Cerebellar cortex (tissue), 1 donor: Measurements from ENCODE around the gene PCDHA10.
"Not testable (repeated sequence)": the region's sequence is repeated elsewhere in the genome, so short reads cannot be mapped to it uniquely, and the experiment has no call there.

Source experiments
- DNase-seq: peaks from one replicate; pipeline ENCODE4 v3.0.0-alpha.2; 2015; ENCODE audit warnings: low spot score

The PCDHA10 gene

DNA sequence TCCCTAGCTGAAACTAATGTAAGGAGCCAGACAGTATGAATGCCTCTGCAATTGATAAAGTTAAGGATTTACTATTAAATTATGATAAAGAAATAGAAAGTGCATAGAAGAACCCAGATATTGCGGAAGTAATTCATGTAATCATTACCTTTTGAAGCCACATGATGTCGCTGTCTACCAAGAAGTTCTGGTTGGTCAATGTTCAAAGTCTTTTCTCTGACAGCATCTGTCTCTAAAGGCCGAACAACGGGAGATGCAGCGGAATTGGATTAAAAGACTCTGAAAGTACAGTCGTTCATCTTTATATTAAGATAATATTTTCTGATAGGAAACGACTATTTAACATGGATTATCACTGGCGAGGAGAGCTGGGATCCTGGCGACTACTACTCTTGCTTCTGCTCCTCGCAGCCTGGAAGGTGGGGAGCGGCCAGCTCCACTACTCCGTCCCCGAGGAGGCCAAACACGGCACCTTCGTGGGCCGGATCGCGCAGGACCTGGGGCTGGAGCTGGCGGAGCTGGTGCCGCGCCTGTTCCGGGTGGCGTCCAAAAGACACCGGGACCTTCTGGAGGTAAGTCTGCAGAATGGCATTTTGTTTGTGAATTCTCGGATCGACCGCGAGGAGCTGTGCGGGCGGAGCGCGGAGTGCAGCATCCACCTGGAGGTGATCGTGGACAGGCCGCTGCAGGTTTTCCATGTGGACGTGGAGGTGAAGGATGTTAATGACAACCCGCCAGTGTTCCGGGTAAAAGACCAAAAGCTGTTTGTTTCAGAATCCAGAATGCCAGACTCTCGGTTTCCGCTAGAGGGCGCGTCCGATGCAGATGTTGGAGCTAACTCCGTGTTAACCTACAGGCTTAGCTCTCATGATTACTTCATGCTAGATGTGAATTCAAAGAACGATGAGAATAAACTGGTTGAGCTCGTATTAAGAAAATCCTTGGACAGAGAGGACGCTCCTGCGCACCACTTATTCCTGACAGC, 14.4 kb upstream of the PCDHA10 start, which contains the start of gene PCDHA8:
TSS of gene PCDHA8 (plus strand) at position 210 of the 985 bp plus-strand sequence. CDS start at position 345, 135 bp downstream.
- peak; percentile 66 for DNase-seq

DNA sequence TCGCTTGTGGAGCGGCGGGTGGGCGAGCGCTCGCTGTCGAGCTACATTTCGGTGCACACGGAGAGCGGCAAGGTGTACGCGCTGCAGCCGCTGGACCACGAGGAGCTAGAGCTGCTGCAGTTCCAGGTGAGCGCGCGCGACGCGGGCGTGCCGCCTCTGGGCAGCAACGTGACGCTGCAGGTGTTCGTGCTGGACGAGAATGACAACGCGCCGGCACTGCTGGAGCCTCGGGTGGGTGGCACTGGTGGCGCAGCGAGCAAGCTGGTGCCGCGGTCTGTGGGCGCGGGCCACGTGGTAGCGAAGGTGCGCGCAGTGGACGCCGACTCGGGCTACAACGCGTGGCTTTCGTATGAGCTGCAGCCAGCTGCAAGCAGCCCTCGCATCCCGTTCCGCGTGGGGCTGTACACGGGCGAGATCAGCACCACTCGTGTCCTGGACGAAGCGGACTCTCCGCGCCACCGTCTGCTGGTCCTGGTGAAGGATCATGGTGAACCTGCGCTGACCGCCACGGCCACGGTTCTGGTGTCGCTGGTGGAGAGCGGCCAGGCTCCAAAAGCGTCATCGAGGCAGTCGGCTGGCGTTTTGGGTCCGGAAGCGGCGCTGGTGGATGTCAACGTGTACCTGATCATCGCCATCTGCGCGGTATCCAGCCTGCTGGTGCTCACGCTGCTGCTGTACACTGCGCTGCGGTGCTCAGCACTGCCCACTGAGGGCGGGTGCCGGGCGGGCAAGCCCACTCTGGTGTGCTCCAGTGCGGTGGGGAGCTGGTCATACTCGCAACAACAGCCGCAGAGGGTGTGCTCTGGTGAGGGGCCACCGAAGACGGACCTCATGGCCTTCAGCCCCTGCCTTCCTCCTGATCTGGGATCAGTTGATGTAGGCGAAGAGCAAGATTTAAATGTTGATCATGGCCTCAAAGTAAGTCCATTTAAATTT, 12.6 kb upstream of the PCDHA10 start:
- no peak for DNase-seq

DNA sequence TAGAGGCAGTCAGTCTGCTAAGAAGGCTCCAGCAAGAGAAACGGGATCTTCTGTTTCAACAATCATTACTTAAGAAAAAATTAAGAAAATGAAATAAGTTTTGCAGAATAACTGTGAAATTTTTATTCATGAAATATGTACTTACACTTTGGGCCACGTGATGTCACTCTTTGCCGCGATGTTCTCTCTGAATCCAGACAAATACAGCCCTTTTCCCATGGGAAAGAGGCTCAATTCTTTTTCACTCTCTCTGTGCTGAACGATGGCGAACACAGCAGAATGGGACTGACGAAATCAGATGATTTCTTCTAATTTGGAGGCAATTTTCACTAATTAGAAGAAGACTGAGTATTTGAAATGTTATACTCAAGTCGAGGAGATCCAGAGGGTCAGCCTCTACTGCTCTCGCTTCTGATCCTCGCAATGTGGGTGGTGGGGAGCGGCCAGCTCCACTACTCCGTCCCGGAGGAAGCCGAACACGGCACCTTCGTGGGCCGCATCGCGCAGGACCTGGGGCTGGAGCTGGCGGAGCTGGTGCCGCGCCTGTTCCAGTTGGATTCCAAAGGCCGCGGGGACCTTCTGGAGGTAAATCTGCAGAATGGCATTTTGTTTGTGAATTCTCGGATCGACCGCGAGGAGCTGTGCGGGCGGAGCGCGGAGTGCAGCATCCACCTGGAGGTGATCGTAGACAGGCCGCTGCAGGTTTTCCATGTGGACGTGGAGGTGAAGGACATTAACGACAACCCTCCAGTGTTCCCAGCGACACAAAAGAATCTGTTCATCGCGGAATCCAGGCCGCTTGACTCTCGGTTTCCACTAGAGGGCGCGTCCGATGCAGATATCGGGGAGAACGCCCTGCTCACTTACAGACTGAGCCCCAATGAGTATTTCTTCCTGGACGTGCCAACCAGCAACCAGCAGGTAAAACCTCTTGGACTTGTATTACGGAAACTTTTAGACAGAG, 7.3 kb upstream of the PCDHA10 start, which contains the start of gene PCDHA9:
TSS of gene PCDHA9 (plus strand) at position 244 of the 964 bp plus-strand sequence. CDS start at position 358, 114 bp downstream.
- not testable (repeated sequence) for DNase-seq

DNA sequence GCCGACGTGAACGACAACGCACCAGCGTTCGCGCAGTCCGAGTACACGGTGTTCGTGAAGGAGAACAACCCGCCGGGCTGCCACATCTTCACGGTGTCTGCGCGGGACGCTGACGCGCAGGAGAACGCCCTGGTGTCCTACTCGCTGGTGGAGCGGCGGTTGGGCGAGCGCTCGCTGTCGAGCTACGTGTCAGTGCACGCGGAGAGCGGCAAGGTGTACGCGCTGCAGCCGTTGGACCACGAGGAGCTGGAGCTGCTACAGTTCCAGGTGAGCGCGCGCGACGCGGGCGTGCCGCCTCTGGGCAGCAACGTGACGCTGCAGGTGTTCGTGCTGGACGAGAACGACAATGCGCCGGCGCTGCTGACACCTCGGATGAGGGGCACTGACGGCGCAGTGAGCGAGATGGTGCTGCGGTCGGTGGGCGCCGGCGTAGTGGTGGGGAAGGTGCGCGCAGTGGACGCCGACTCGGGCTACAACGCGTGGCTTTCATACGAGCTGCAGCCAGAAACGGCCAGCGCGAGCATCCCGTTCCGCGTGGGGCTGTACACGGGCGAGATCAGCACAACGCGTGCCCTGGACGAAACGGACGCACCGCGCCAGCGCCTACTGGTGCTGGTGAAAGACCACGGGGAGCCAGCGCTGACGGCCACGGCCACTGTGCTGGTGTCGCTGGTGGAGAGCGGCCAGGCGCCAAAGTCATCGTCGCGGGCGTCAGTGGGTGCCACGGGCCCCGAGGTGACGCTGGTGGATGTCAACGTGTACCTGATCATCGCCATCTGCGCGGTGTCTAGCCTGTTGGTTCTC, 5.7 kb upstream of the PCDHA10 start:
- DNase-seq: not testable (repeated sequence)

DNA sequence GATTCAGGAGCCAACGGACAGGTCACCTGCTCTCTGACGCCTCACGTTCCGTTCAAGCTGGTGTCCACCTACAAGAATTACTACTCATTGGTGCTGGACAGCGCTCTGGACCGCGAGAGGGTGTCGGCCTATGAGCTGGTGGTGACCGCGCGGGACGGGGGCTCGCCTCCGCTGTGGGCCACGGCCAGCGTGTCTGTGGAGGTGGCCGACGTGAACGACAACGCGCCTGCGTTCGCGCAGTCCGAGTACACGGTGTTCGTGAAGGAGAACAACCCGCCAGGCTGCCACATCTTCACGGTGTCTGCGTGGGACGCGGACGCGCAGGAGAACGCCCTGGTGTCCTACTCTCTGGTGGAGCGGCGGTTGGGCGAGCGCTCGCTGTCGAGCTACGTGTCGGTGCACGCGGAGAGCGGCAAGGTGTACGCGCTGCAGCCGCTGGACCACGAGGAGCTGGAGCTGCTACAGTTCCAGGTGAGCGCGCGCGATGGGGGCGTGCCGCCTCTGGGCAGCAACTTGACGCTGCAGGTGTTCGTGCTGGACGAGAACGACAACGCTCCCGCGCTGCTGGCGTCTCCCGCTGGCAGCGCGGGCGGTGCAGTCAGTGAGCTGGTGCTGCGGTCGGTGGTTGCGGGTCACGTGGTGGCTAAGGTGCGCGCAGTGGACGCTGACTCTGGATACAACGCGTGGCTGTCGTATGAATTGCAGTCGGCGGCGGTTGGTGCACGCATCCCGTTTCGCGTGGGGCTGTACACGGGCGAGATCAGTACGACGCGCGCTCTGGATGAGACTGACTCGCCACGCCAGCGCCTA, 1.7 kb downstream of the PCDHA10 start:
- DNase-seq: no peak

DNA sequence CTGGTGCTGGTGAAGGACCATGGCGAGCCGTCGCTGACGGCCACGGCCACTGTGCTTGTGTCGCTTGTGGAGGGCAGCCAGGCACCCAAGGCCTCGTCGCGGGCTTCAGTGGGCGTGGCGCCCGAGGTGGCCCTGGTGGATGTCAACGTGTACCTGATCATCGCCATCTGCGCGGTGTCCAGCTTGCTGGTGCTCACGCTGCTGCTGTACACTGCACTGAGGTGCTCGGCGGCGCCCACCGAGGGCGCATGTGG, 2.2 kb downstream of the PCDHA10 start:
- no peak for DNase-seq

DNA sequence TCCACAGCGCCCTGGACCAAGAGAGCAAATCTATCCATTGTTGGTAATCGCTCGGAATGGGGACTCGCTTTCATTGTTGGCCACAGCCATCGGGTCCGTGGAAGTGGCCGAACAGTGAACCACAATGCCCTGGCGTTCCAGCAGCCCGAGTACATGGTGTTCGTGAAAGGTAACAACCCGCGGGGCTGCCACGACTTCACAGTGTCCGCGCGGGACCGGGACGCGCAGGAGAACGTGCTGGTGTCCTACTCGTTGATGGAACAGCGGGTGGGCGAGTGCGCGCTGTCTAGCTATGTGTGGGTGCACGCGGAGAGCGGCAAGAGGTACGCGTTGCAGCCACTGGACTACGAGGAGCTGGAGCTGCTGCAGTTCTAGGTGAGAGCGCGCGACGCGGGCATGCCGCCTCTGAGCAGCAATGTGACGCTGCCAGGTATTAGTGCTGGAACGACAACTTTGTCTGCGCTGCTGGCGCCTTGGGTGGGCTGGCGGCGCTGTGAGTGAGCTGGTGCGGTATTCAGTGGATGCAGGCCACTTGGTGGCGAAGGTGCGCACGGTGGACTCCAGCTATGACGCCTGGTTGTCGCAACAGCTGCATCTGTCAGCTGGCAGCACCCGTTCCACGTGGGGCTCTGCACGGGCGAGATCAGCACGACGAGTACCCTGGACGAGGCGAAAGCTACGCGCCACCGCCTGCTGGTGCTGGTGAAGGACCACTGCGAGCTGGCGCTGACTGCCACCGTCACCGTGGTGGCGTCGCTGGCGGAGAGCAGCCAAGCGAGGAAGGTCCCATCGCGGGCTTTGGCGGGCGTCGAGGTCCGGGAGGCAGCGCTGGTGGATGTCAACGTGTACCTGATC, 7.0 kb downstream of the PCDHA10 start:
- DNase-seq: no peak

DNA sequence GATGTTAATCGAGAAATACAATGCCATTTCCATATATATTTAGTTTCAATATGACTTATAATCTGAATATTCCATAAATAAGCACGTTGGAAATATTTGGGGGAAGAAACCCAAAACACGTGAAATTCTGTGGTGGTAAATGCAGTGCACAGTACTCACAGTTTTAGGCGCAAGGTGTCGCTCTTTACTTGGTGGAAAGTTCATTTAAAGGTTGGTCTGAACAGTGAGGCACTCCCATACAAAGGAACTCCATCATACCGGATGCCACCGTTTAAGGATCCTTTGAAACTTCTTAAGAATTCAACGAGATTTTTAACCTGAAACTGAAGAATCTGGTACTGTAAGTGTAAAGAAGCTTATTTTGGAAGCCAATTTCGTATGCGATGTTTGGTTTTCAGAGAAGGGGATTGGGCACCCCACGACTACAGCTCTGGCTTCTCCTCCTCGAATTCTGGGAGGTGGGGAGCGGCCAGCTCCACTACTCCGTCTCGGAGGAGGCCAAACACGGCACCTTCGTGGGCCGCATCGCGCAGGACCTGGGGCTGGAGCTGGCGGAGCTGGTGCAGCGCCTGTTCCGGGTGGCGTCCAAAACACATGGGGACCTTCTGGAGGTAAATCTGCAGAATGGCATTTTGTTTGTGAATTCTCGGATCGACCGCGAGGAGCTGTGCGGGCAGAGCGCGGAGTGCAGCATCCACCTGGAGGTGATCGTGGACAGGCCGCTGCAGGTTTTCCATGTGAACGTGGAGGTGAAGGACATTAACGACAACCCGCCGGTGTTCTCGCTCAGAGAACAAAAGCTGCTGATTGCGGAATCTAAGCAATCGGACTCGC, 13.2 kb downstream of the PCDHA10 start, which contains the start of gene PCDHA11:
TSS of gene PCDHA11 (plus strand) at position 237 of the 834 bp plus-strand sequence. CDS start at position 384, 147 bp downstream.
- DNase-seq: peak; percentile 83

DNA sequence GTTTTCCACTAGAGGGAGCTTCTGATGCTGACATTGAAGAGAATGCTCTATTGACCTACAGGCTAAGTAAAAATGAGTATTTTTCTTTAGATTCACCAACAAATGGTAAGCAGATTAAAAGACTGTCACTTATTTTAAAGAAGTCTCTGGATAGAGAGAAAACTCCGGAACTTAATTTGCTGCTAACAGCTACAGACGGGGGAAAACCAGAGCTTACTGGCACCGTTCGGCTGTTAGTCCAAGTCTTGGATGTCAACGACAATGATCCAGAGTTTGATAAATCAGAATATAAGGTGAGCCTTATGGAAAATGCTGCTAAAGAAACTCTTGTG, 13.8 kb downstream of the PCDHA10 start:
- no peak for DNase-seq

DNA sequence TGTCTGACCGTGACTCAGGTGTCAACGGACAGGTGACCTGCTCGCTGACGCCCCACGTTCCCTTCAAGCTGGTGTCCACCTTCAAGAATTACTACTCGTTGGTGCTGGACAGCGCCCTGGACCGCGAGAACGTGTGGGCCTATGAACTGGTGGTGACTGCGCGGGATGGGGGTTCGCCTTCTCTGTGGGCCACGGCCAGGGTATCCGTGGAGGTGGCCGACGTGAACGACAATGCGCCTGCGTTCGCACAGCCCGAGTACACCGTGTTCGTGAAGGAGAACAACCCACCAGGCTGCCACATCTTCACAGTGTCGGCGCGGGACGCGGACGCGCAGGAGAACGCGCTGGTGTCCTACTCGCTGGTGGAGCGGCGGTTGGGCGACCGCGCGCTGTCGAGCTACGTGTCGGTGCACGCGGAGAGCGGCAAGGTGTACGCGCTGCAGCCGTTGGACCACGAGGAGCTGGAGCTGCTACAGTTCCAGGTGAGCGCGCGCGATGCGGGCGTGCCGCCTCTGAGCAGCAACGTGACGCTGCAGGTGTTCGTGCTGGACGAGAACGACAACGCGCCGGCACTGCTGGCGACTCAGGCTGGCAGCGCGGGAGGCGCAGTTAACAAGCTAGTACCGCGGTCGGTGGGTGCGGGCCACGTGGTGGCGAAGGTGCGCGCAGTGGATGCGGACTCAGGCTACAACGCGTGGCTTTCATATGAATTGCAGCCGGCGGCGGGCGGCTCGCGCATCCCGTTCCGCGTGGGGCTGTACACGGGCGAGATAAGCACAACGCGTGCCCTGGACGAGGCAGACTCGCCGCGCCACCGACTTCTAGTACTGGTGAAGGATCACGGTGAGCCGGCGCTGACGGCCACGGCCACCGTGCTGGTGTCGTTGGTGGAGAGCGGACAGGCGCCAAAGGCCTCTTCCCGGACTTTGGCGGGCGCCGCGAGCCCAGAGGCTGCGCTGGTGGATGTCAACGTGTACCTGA, 14.8 kb downstream of the PCDHA10 start:
- DNase-seq: no peak

DNA sequence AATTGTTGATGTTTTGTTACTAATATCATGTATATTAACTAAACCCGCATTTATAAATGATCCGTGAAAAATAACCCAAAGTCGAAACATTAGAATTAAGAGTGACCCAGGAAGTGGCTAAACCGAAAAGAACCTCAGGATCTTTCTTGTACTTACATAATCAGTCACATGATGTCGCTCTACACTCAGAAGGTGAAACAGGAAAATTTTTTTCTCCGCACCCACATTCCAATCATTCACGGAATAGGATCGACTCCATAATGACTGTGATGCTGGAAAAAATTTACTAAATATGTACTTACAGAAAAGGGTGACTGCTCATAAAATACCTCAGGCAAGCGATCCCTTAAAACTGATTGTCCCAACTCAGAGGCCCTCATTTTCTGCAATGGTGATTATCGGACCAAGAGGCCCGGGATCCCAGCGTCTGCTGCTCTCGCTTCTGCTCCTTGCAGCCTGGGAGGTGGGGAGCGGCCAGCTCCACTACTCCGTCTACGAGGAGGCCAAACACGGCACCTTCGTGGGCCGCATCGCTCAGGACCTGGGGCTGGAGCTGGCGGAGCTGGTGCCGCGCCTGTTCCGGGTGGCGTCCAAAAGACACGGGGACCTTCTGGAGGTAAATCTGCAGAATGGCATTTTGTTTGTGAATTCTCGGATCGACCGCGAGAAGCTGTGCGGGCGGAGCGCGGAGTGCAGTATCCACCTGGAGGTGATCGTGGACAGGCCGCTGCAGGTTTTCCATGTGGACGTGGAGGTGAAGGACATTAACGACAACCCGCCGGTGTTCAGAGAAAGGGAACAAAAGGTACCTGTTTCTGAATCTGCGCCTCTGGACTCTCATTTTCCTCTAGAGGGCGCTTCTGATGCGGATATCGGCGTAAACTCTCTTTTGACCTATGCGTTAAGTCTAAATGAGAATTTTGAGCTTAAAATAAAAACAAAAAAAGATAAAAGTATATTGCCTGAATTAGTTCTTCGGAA, 19.7 kb downstream of the PCDHA10 start, which contains the start of gene PCDHA12:
TSS of gene PCDHA12 (plus strand) at position 224 of the 981 bp plus-strand sequence. CDS start at position 389, 165 bp downstream.
- peak; percentile 69 for DNase-seq

DNA sequence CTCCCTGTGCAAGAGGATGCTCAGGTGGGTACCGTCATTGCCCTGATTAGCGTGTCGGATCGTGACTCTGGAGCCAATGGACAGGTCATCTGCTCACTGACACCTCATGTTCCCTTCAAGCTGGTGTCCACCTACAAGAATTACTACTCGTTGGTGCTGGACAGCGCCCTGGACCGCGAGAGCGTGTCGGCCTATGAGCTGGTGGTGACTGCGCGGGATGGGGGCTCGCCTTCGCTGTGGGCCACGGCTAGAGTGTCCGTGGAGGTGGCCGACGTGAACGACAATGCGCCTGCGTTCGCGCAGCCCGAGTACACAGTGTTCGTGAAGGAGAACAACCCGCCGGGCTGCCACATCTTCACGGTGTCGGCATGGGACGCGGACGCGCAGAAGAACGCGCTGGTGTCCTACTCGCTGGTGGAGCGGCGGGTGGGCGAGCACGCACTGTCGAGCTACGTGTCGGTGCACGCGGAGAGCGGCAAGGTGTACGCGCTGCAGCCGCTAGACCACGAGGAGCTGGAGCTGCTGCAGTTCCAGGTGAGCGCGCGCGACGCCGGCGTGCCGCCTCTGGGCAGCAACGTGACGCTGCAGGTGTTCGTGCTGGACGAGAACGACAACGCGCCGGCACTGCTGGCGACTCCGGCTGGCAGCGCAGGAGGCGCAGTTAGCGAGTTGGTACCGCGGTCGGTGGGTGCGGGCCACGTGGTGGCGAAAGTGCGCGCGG, 21.0 kb downstream of the PCDHA10 start:
- DNase-seq: not testable (repeated sequence)

DNA sequence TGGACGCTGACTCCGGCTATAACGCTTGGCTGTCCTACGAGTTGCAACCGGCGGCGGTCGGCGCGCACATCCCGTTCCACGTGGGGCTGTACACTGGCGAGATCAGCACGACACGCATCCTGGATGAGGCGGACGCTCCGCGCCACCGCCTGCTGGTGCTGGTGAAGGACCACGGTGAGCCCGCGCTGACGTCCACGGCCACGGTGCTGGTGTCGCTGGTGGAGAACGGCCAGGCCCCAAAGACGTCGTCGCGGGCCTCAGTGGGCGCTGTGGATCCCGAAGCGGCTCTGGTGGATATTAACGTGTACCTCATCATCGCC, 21.5 kb downstream of the PCDHA10 start:
- no peak for DNase-seq

DNA sequence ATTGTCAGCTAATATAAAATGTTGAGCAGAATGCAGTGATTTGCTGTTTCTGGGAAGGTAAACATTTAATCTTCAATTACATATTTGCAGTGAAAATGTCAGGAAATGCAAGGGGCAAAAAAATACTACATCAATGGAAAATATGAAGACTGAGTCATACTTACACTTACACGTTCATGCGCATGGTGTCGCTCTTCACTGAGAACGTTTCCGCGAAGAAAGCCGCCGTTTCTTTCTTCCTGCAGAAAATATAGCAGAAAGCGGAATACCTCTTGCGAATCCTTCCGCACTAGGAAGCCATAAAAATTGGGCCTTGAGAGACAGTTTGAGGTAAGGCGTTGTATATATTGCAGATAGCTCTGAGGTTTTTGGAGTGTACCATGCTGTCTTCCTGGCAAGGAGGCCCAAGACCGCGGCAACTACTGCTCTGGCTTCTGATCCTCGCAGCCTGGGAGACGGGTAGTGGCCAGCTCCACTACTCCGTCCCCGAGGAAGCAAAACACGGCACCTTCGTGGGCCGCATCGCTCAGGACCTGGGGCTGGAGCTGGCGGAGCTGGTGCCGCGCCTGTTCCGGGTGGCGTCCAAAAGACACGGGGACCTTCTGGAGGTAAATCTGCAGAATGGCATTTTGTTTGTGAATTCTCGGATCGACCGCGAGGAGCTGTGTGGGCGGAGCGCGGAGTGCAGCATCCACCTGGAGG, 26.3 kb downstream of the PCDHA10 start, which contains the start of gene PCDHA13:
TSS of gene PCDHA13 (plus strand) at position 236 of the 702 bp plus-strand sequence. CDS start at position 381, 145 bp downstream.
- DNase-seq: peak; percentile 19
